SK-N-MC (cell line): ENCODE data around the gene SENP8.

Experiments
- EZH2 ChIP-seq: fragments of 200-600 bp; sonication (generic); IDR thresholded peaks from one replicate; pipeline ENCODE4 v1.6.1; 2017; ENCODE audit warnings: antibody characterized with exemption
- POLR2AphosphoS5 ChIP-seq: IDR thresholded peaks from 2 replicates; pipeline ENCODE4 v1.6.1; 2012; ENCODE audit warnings: mild to moderate bottlenecking, low read depth, low read length, borderline replicate concordance

- TF ChIP-seq EZH2 (no peak), POLR2AphosphoS5 (no peak)
Measured at GRCh38 chr15:72174551-72175165, 56.5 kb downstream of the SENP8 start.
